Spleen (tissue), 11 donors: ENCODE data around the gene SCLT1. TPM values are rescaled to one million over a fixed set of nuclear protein-coding genes. Genes with fewer than 3 reads are reported as not detected.

ENCODE experiments used
- DNase-seq: peaks from one replicate; pipeline ENCODE4 v3.0.0-alpha.2; 2020
- H3K27ac ChIP-seq, 8 donors: fragments of 200-600 bp; sonication (generic) in 7 of 8; 1 replicate in 4 of 8; 2 replicates in 4 of 8; pipeline versions ENCODE4 v1.5.0 to v1.8.0; 2016 to 2021; ENCODE audit warnings: inconsistent platforms in 4 of 8, mild to moderate bottlenecking in 4 of 8, moderate library complexity in 1 of 8
- H3K27me3 ChIP-seq, 7 donors: fragments of 200-600 bp; sonication (generic) in 6 of 7; replicated peaks in 1 of 7; 1 replicate in 4 of 7; 2 replicates in 3 of 7; pipeline versions ENCODE4 v1.5.0 to v1.8.0; 2016 to 2021; ENCODE audit warnings: inconsistent platforms in 3 of 7, mild to moderate bottlenecking in 1 of 7
- H3K36me3 ChIP-seq, 6 donors: fragments of 200-600 bp; sonication (generic) in 5 of 6; 1 replicate in 4 of 6; 2 replicates in 2 of 6; pipeline versions ENCODE4 v1.5.0 to v1.8.0; 2016 to 2021; ENCODE audit warnings: inconsistent platforms in 2 of 6
- H3K4me1 ChIP-seq, 6 donors: fragments of 200-600 bp; sonication (generic) in 5 of 6; 1 replicate in 3 of 6; 2 replicates in 3 of 6; pipeline versions ENCODE4 v1.5.0 to v1.8.0; 2016 to 2021; ENCODE audit warnings: inconsistent platforms in 3 of 6
- H3K4me3 ChIP-seq, 8 donors: fragments of 200-600 bp; sonication (generic) in 7 of 8; 1 replicate in 4 of 8; 2 replicates in 4 of 8; pipeline versions ENCODE4 v1.5.0 to v1.8.0; 2016 to 2021; ENCODE audit warnings: inconsistent platforms in 4 of 8, mild to moderate bottlenecking in 4 of 8, moderate library complexity in 2 of 8
- H3K9me3 ChIP-seq, 8 donors: fragments of 200-600 bp; sonication (generic) in 7 of 8; 1 replicate in 4 of 8; 2 replicates in 4 of 8; pipeline versions ENCODE4 v1.5.0 to v1.8.0; 2016 to 2021; ENCODE audit warnings: inconsistent platforms in 4 of 8
- POLR2A ChIP-seq, 3 donors: fragments of 450-650 bp; IDR thresholded peaks; one replicate each; pipeline ENCODE4 v1.5.1; 2017; ENCODE audit warnings: antibody characterized with exemption in 3 of 3, mild to moderate bottlenecking in 1 of 3
- POLR2AphosphoS5 ChIP-seq, 3 donors: sonication (generic); formaldehyde crosslinking; IDR thresholded peaks; one replicate each; pipeline ENCODE4 v1.5.1; 2017; ENCODE audit warnings: antibody characterized with exemption in 3 of 3
- WGBS, 5 donors: extraction: QIAGEN DNeasy Blood & Tissue Kit in 3 of 5; methylation state at CpG; one replicate each; pipeline versions ENCODE4 v1.1.5 to v1.1.7; 2013 to 2018; 5-methylcytosine and 5-hydroxymethylcytosine counted together
- intact Hi-C: fragments of 100-400 bp; cut with DNase I; formaldehyde crosslinking; loops from one replicate; pipeline ENCODE4 v1.15.0; 2023; ENCODE audit warnings: low total_unique reads
- polyA plus RNA-seq, 3 donors: library from polyadenylated mRNA; stranded (reverse); fragments of 200-250 nt; gene quantifications; one replicate each; pipeline ENCODE4 v1.2.1, GENCODE V29; 2013
- total RNA-seq, 7 donors: library from RNA; depleted of rRNA in 3 of 7; stranded (reverse); fragments of >200 nt in 3 of 7; fragmentation: NEBNext Ultra II Directional in 4 of 7; extraction: Animal tissue kit (Norgen Biotek cat#: 25700) in 4 of 7; gene quantifications; one replicate each; pipeline versions ENCODE4 v1.1.0 to v1.2.1, GENCODE V29; 2016 to 2021
- TF ChIP-seq, protein P1 (sequence below), 11 experiments: fragments of 200-600 bp in 7 of 11; fragments of 450-650 bp in 4 of 11; sonication (generic) in 4 of 11; IDR thresholded peaks in 8 of 11; conservative IDR thresholded peaks in 3 of 11; 1 replicate in 7 of 11; 2 replicates in 4 of 11; pipeline versions ENCODE4 v1.4.0 to v1.8.0; 2016 to 2021; ENCODE audit warnings: antibody characterized with exemption in 11 of 11, inconsistent platforms in 4 of 11, mild to moderate bottlenecking in 1 of 11
- donor health status: healthy with polysubstance abuse.
- donor health status: DM: no; HTN: no; CAD: no; lungs with moderate emphysema.
- donor health status: DM: no; HTN: no; CAD: no.
- donor health status: Bipolar disorder and iron deficiency.
- donor health status: healthy.
- donor health status: DM: no; HTN: no; CAD: no.
- donor health status: DM: yes; HTN: yes; CAD: no.

Gene SCLT1
- total and polyA plus RNA-seq, 10 donors: 6.7 to 43.7 (median 30.3) TPM

DNA sequence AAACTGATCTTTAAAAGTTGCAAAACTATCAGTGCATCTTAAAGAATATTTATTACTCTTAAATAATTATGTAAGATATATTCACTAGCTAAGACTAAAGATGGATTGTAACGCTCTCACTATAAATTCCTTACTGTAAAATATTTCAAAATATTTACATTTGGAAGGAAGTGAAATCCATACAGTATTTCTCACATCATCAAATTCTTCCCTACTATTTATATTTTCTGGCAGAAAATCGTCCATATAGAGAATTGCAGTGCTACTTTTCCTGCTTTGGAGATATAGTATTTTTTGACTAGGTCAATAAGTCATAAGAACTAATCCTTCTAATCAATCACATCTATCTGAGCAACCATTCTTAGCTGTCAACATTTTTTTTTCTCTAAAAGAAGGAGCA, 52.9 kb downstream of the SCLT1 start:
- no peaks in the 10 kb centered on the region for H3K4me1 ChIP-seq
- TF ChIP-seq POLR2A (IDR thresholded peaks at IDR 0.05): no peak
- TF ChIP-seq, protein P1, sequence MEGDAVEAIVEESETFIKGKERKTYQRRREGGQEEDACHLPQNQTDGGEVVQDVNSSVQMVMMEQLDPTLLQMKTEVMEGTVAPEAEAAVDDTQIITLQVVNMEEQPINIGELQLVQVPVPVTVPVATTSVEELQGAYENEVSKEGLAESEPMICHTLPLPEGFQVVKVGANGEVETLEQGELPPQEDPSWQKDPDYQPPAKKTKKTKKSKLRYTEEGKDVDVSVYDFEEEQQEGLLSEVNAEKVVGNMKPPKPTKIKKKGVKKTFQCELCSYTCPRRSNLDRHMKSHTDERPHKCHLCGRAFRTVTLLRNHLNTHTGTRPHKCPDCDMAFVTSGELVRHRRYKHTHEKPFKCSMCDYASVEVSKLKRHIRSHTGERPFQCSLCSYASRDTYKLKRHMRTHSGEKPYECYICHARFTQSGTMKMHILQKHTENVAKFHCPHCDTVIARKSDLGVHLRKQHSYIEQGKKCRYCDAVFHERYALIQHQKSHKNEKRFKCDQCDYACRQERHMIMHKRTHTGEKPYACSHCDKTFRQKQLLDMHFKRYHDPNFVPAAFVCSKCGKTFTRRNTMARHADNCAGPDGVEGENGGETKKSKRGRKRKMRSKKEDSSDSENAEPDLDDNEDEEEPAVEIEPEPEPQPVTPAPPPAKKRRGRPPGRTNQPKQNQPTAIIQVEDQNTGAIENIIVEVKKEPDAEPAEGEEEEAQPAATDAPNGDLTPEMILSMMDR (IDR thresholded peaks at IDR 0.05 in 8 of 11, conservative IDR thresholded peaks at IDR 0.05 in 3 of 11): no peak
- TF ChIP-seq POLR2AphosphoS5 (IDR thresholded peaks at IDR 0.05): no peak
- H3K9me3 ChIP-seq: no peaks in the 10 kb centered on the region
- no peak overlapping the region for H3K4me3 ChIP-seq
- no peaks in the 10 kb centered on the region for H3K27me3 ChIP-seq
- no peak for DNase-seq
- WGBS, 5 donors: 79 to 89% (median 82%) methylated on average over 2 of the region's 2 CpGs
- H3K27ac ChIP-seq: no peak overlapping the region
- peaks cover 0 to 50% (median 5%) of the 10 kb centered on the region in 6 donors for H3K36me3 ChIP-seq
- intact Hi-C loops: no loop called here

DNA sequence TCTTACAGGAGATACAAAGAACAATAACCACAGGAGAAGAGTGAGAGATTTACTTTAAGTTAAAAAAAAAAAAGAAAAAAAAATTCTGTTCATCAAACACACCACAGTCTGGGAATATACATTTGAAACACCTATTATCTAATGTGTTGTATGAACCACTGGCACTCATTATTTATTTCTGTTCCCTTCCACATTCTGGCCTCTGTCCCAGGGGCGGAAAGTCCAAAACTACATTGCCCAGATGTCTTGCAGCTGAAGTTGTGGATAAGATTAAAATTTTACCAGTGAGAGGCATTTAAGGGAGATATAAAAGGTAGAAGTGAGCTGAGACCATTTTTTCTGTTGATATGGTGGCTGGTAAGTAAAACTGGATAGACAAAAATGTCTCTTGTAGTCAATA, 56.2 kb downstream of the SCLT1 start:
- Histone ChIP-seq H3K36me3 (peaks cover 0 to 41% (median 5%) of the 10 kb centered on the region in 6 donors), H3K4me1 (no peaks in the 10 kb centered on the region), H3K27ac (no peak overlapping the region), H3K27me3 (no peaks in the 10 kb centered on the region), H3K9me3 (peaks cover 0 to 10% (median 2%) of the 10 kb centered on the region in 8 donors), H3K4me3 (no peak overlapping the region)
- intact Hi-C loops: no loop called here
- TF ChIP-seq, protein P1 (IDR thresholded peaks at IDR 0.05 in 8 of 11, conservative IDR thresholded peaks at IDR 0.05 in 3 of 11): no peak
- no peak for TF ChIP-seq POLR2AphosphoS5 (IDR thresholded peaks at IDR 0.05)
- TF ChIP-seq POLR2A (IDR thresholded peaks at IDR 0.05): no peak
- DNase-seq: no peak
- WGBS, 5 donors: 89 to 98% (median 97%) methylated on average over 1 of the region's 1 CpG

DNA sequence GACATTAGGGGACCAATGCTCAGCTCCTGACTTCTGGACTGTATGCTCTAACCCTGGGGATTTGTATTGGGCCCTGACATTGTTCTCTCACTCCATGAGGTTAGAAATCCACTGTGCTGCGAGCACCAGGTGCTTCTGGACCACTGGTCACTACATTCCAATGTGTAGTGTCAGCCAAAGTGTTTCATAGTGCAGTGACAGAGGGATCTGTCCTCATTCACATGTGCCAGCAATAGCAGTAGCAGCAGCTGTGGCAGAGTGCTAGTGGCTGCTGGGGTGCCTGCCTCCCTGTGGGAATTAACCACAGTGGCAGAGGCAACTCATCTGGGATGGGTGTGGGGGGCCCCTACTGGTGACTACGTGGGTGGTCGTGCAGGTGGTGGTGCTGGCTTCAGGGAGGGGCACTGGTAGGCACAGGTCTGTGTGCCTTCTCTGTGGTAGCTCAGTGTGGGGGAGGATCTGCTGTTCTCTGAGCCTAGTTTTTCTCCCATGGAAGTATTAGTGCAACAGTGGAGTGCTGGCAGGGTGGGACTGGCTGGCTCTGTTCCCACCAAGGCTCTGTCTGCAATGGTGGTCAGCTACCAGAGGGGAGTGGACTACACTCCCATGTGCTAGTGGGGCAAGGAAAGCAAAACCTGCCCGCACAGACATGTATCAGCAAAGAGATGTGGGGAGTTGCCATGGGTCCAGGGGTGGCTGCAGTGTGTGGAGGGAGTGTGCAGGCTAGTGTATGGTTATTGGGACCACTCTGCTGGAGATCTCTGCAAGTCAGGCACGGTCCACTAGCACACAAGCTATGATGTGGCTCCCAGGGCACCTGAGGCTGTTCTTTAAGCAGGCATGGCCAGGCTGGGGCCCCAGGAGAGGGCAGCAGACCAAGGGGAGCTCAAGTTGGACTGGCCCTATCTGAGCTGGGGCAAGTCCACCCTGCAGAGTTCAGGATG, 78.5 kb downstream of the SCLT1 start:
- Histone ChIP-seq H3K4me3 (no peak overlapping the region), H3K36me3 (peaks cover 0 to 18% (median 4%) of the 10 kb centered on the region in 6 donors), H3K27me3 (no peaks in the 10 kb centered on the region), H3K4me1 (no peaks in the 10 kb centered on the region), H3K27ac (no peak overlapping the region), H3K9me3 (peaks cover 0 to 42% (median 29%) of the 10 kb centered on the region in 8 donors)
- TF ChIP-seq POLR2AphosphoS5 (IDR thresholded peaks at IDR 0.05) (no peak), POLR2A (IDR thresholded peaks at IDR 0.05) (no peak)
- TF ChIP-seq, protein P1 (IDR thresholded peaks at IDR 0.05 in 8 of 11, conservative IDR thresholded peaks at IDR 0.05 in 3 of 11): no peak
- 93 to 99% (median 98%) methylated on average over 3 to 5 of the region's 5 CpGs for WGBS, 5 donors
- DNase-seq: peak; percentile 42
- intact Hi-C loops: no loop called here

DNA sequence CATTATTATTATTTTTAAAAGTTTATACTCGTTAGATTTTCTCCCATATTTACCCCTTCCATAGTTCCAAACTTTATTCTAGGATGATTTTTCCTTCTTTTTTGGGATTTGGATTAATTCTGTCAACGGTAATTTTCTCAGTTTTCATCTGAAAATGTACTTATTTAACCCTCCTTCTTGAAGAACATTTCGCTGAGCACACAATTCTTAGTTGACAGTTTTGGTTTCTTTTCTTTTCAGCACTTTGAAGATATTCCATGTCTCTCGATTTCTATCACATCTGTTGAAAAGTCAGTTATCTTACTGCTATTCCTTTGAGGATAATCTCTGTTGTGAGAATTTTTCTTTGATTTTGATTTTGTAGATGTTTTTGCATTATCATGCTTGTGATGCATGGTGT, 85.2 kb downstream of the SCLT1 start:
- DNase-seq: no peak
- no peak overlapping the region for H3K4me3 ChIP-seq
- H3K36me3 ChIP-seq: peaks cover 0 to 5% (median 2%) of the 10 kb centered on the region in 6 donors
- H3K27me3 ChIP-seq: no peaks in the 10 kb centered on the region
- peaks cover 0 to 93% (median 81%) of the 10 kb centered on the region in 8 donors for H3K9me3 ChIP-seq
- no peaks in the 10 kb centered on the region for H3K4me1 ChIP-seq
- H3K27ac ChIP-seq: no peak overlapping the region
- TF ChIP-seq POLR2AphosphoS5 (IDR thresholded peaks at IDR 0.05): no peak
- TF ChIP-seq, protein P1 (IDR thresholded peaks at IDR 0.05 in 8 of 11, conservative IDR thresholded peaks at IDR 0.05 in 3 of 11): no peak
- TF ChIP-seq POLR2A (IDR thresholded peaks at IDR 0.05): no peak
- intact Hi-C loops: no loop called here
- 84 to 97% (median 94%) methylated on average over 4 of the region's 4 CpGs for WGBS, 5 donors
